Trophoblast cell (in vitro differentiated cells and primary cell): Measurements from ENCODE around the gene CCNQ.
A peak's percentile ranks its signal among the peaks of the same experiment; 100 is the strongest.

Source experiments
- DNase-seq, 2 donors: peaks; one replicate each; pipeline ENCODE4 v3.0.0-alpha.2; 2016
- H2AFZ ChIP-seq: 2 replicates; pipeline ENCODE4 v1.6.1; 2013; ENCODE audit warnings: low read length, moderate library complexity, mild to moderate bottlenecking; ENCODE audit not compliant: insufficient read depth, poor library complexity
- H2AK5ac ChIP-seq: 2 replicates; pipeline ENCODE4 v1.6.1; 2013; ENCODE audit warnings: mild to moderate bottlenecking, low read length
- H2BK120ac ChIP-seq: 2 replicates; pipeline ENCODE4 v1.6.1; 2013; ENCODE audit warnings: low read length, mild to moderate bottlenecking, moderate library complexity; ENCODE audit not compliant: insufficient read depth, poor library complexity
- H2BK12ac ChIP-seq: 2 replicates; pipeline ENCODE4 v1.6.1; 2013; ENCODE audit warnings: mild to moderate bottlenecking, low read length, moderate library complexity
- H2BK5ac ChIP-seq: 2 replicates; pipeline ENCODE4 v1.6.1; 2013; ENCODE audit warnings: low read length, low read depth, moderate library complexity, mild to moderate bottlenecking; ENCODE audit not compliant: poor library complexity
- H3K14ac ChIP-seq: 2 replicates; pipeline ENCODE4 v1.6.1; 2013; ENCODE audit warnings: mild to moderate bottlenecking, low read length
- H3K18ac ChIP-seq: 2 replicates; pipeline ENCODE4 v1.6.1; 2013; ENCODE audit warnings: mild to moderate bottlenecking, low read length
- H3K23ac ChIP-seq: 2 replicates; pipeline ENCODE4 v1.6.1; 2013; ENCODE audit warnings: low read length
- H3K27ac ChIP-seq: 2 replicates; pipeline ENCODE4 v1.5.1; 2013; ENCODE audit warnings: low read depth, mild to moderate bottlenecking, inconsistent platforms, low read length, moderate library complexity
- H3K27me3 ChIP-seq: 2 replicates; pipeline ENCODE4 v1.6.1; 2013; ENCODE audit warnings: inconsistent platforms, mild to moderate bottlenecking, low read length, moderate library complexity; ENCODE audit not compliant: insufficient read depth
- H3K36me3 ChIP-seq, 2 experiments: 1 replicate in 1 of 2; 2 replicates in 1 of 2; pipeline ENCODE4 v1.6.1; 2013; ENCODE audit warnings: low read length in 2 of 2, mild to moderate bottlenecking in 2 of 2, moderate library complexity in 1 of 2; ENCODE audit not compliant: insufficient read depth in 2 of 2, control insufficient read depth in 1 of 2
- H3K4ac ChIP-seq: 2 replicates; pipeline ENCODE4 v1.6.1; 2013; ENCODE audit warnings: low read depth, mild to moderate bottlenecking, low read length, moderate library complexity
- H3K4me1 ChIP-seq, 2 experiments: 1 replicate in 1 of 2; 2 replicates in 1 of 2; pipeline ENCODE4 v1.6.1; 2013; ENCODE audit warnings: low read length in 2 of 2, mild to moderate bottlenecking in 2 of 2, moderate library complexity in 1 of 2; ENCODE audit not compliant: insufficient read depth in 2 of 2, control insufficient read depth in 1 of 2
- H3K4me2 ChIP-seq: 2 replicates; pipeline ENCODE4 v1.6.1; 2013; ENCODE audit warnings: inconsistent platforms, mild to moderate bottlenecking, low read length, moderate library complexity
- H3K4me3 ChIP-seq: 2 replicates; pipeline ENCODE4 v1.5.1; 2013; ENCODE audit warnings: mild to moderate bottlenecking, low read depth, low read length, inconsistent platforms
- H3K79me1 ChIP-seq: one replicate; pipeline ENCODE4 v1.6.1; 2013; ENCODE audit warnings: low read length
- H3K79me2 ChIP-seq: 2 replicates; pipeline ENCODE4 v1.6.1; 2013; ENCODE audit warnings: low read length, mild to moderate bottlenecking; ENCODE audit not compliant: control insufficient read depth, insufficient read depth, poor library complexity
- H3K9ac ChIP-seq: 2 replicates; pipeline ENCODE4 v1.6.1; 2013; ENCODE audit warnings: mild to moderate bottlenecking, low read length
- H3K9me3 ChIP-seq: 2 replicates; pipeline ENCODE4 v1.6.1; 2013; ENCODE audit warnings: low read depth, mild to moderate bottlenecking, control low read depth, inconsistent platforms, low read length; ENCODE audit not compliant: insufficient read depth
- H4K12ac ChIP-seq: 2 replicates; pipeline ENCODE4 v1.6.1; 2013; ENCODE audit warnings: low read depth, mild to moderate bottlenecking, low read length, moderate library complexity
- H4K8ac ChIP-seq: 2 replicates; pipeline ENCODE4 v1.6.1; 2013; ENCODE audit warnings: low read depth, mild to moderate bottlenecking, low read length, moderate library complexity
- H4K91ac ChIP-seq: one replicate; pipeline ENCODE4 v1.6.1; 2013; ENCODE audit warnings: low read depth, mild to moderate bottlenecking, low read length, moderate library complexity
- WGBS: extraction: QIAGEN DNeasy Blood & Tissue Kit; methylation state at CpG from one replicate; pipeline ENCODE4 v1.1.7; 2013; ENCODE audit warnings: missing lambda C conversion rate; ENCODE audit not compliant: insufficient read length, insufficient coverage; ENCODE audit errors: extremely low coverage; 5-methylcytosine and 5-hydroxymethylcytosine counted together

Gene CCNQ

GRCh38 chrX:153645151-153645550 is 46.2 kb upstream of the CCNQ start:
- Histone ChIP-seq H3K79me2 (no peaks in the 10 kb centered on the region), H2BK120ac (no peak overlapping the region), H3K18ac (no peak overlapping the region), H4K12ac (no peak overlapping the region), H3K4me2 (no peak overlapping the region), H3K4me1 (peaks cover 7% of the 10 kb centered on the region in 2 experiments), H3K4me3 (no peak overlapping the region), H2AFZ (no peak overlapping the region), H3K36me3 (no peaks in the 10 kb centered on the region), H4K91ac (no peak overlapping the region), H3K27ac (no peak overlapping the region), H3K14ac (no peak overlapping the region), H3K9me3 (peaks cover 2% of the 10 kb centered on the region), H3K9ac (no peak overlapping the region), H2BK12ac (no peak overlapping the region), H4K8ac (no peak overlapping the region), H2AK5ac (no peak overlapping the region), H3K23ac (no peak overlapping the region), H3K79me1 (no peaks in the 10 kb centered on the region), H3K27me3 (peaks cover 63% of the 10 kb centered on the region), H2BK5ac (no peak overlapping the region), H3K4ac (no peak overlapping the region)
- WGBS = no CpG with 5 or more reads among the region's 6 CpGs
- DNase-seq = no peak

GRCh38 chrX:153644356-153645125 is 45.6 kb upstream of the CCNQ start:
- Histone ChIP-seq H3K27ac (no peak overlapping the region), H3K23ac (no peak overlapping the region), H3K79me2 (no peaks in the 10 kb centered on the region), H3K9ac (no peak overlapping the region), H2BK120ac (no peak overlapping the region), H3K18ac (no peak overlapping the region), H3K4me2 (peak overlapping the region; percentile 27), H3K79me1 (no peaks in the 10 kb centered on the region), H2AFZ (no peak overlapping the region), H3K14ac (no peak overlapping the region), H3K27me3 (peaks cover 63% of the 10 kb centered on the region), H2AK5ac (no peak overlapping the region), H4K12ac (no peak overlapping the region), H2BK5ac (no peak overlapping the region), H3K9me3 (peaks cover 2% of the 10 kb centered on the region), H3K4me1 (peaks cover 7% of the 10 kb centered on the region in 2 experiments), H3K4ac (no peak overlapping the region), H2BK12ac (no peak overlapping the region), H3K36me3 (no peaks in the 10 kb centered on the region), H4K8ac (no peak overlapping the region), H4K91ac (no peak overlapping the region), H3K4me3 (no peak overlapping the region)
- WGBS = no CpG with 5 or more reads among the region's 46 CpGs
- DNase-seq = no peak

GRCh38 chrX:153643431-153644351 is 44.8 kb upstream of the CCNQ start:
- no peak overlapping the region for H3K9ac ChIP-seq

GRCh38 chrX:153642655-153643430 is 43.9 kb upstream of the CCNQ start:
- Histone ChIP-seq H3K4me2 (no peak overlapping the region), H2BK12ac (no peak overlapping the region), H3K36me3 (no peaks in the 10 kb centered on the region), H3K4ac (no peak overlapping the region), H3K23ac (no peak overlapping the region), H3K4me3 (no peak overlapping the region), H2BK5ac (no peak overlapping the region), H4K12ac (no peak overlapping the region), H3K4me1 (peaks cover 7% of the 10 kb centered on the region in 2 experiments), H3K79me1 (no peaks in the 10 kb centered on the region), H3K27me3 (peaks cover 57% of the 10 kb centered on the region), H3K18ac (no peak overlapping the region), H3K27ac (no peak overlapping the region), H3K9ac (no peak overlapping the region), H3K9me3 (no peaks in the 10 kb centered on the region), H2AK5ac (no peak overlapping the region), H2BK120ac (no peak overlapping the region), H4K8ac (no peak overlapping the region), H3K14ac (no peak overlapping the region), H4K91ac (no peak overlapping the region), H2AFZ (no peak overlapping the region), H3K79me2 (no peaks in the 10 kb centered on the region)
- DNase-seq = no peak
- no CpG with 5 or more reads among the region's 48 CpGs for WGBS

More at GRCh38 chrX:153643431-153644351, 44.8 kb upstream of the CCNQ start:
- H2BK5ac ChIP-seq = no peak overlapping the region
- no peaks in the 10 kb centered on the region for H3K79me2 ChIP-seq
- peak in 1 of 2 donors; percentile 20 for DNase-seq
- H3K4me3 ChIP-seq = no peak overlapping the region
- peaks cover 7% of the 10 kb centered on the region in 2 experiments for H3K4me1 ChIP-seq
- no peaks in the 10 kb centered on the region for H3K36me3 ChIP-seq
- no peak overlapping the region for H4K12ac ChIP-seq
- no peak overlapping the region for H3K4ac ChIP-seq
- peaks cover 60% of the 10 kb centered on the region for H3K27me3 ChIP-seq
- peak overlapping the region; percentile 58 for H3K4me2 ChIP-seq
- H4K91ac ChIP-seq = no peak overlapping the region
- no peak overlapping the region for H3K18ac ChIP-seq
- WGBS = no CpG with 5 or more reads among the region's 84 CpGs
- no peaks in the 10 kb centered on the region for H3K79me1 ChIP-seq
- H2BK12ac ChIP-seq = no peak overlapping the region
- H4K8ac ChIP-seq = no peak overlapping the region
- H3K27ac ChIP-seq = no peak overlapping the region
- H2BK120ac ChIP-seq = no peak overlapping the region
- H3K14ac ChIP-seq = no peak overlapping the region
- no peak overlapping the region for H2AK5ac ChIP-seq
- no peak overlapping the region for H3K23ac ChIP-seq
- H2AFZ ChIP-seq = no peak overlapping the region
- peaks cover 2% of the 10 kb centered on the region for H3K9me3 ChIP-seq
